ENCODE measurements around the gene TRAF7. TPM values are rescaled to one million over a fixed set of nuclear protein-coding genes. Genes with fewer than 3 reads are reported as not detected.

Gene TRAF7
- total RNA-seq, 2 donors from 2014 or later = 102 to 131 TPM

DNA sequence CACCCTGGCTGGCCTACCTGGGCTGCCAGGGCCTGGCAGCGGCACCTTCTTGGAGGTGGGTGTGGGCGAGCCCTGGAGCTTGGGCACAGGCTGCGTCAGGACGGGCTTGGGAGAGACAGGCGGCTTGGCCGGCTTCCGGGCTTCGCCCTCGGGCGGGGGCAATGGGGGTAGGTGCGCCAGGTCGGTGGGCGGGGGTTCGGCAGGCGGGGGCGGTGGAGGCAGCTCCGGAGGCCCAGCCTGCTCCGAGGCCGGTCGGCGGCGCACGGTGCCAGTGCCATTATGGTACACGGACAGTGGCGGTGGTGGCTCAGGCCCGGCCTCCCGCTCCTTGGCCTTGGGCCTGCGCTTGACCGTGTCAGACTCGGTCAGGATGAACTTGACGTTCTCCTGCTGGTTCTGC lies 24.0 kb downstream of the TRAF7 start:
- Histone ChIP-seq H3K27ac (no peak overlapping the region), H3K27me3 (no peaks in the 10 kb centered on the region), H3K9ac (ENCODE audit: low read depth in 2 of 2, low read length in 2 of 2) (no peak overlapping the region), H3K4me1 (no peaks in the 10 kb centered on the region), H3K36me3 (no peaks in the 10 kb centered on the region), H3K9me3 (no peaks in the 10 kb centered on the region), H3K4me3 (no peak overlapping the region)
- DNase-seq = no peak
- intact Hi-C loops (cut with DNase I) = no loop called here
- no peak for TF ChIP-seq CTCF (IDR thresholded peaks at IDR 0.05)

- H3K4me1 ChIP-seq = no peaks in the 10 kb centered on the region
- no peak for TF ChIP-seq CTCF (IDR thresholded peaks at IDR 0.05)
- no peak overlapping the region for H3K4me3 ChIP-seq
- no peak for DNase-seq
- H3K9me3 ChIP-seq = no peaks in the 10 kb centered on the region
- intact Hi-C loops (cut with DNase I) = no loop called here
- no peaks in the 10 kb centered on the region for H3K27me3 ChIP-seq
- H3K9ac ChIP-seq (ENCODE audit: low read depth in 2 of 2, low read length in 2 of 2) = no peak overlapping the region
- H3K36me3 ChIP-seq = no peaks in the 10 kb centered on the region
- H3K27ac ChIP-seq = no peak overlapping the region
Observed at GRCh38 chr16:2180461-2180860, 24.9 kb downstream of the TRAF7 start.

DNA sequence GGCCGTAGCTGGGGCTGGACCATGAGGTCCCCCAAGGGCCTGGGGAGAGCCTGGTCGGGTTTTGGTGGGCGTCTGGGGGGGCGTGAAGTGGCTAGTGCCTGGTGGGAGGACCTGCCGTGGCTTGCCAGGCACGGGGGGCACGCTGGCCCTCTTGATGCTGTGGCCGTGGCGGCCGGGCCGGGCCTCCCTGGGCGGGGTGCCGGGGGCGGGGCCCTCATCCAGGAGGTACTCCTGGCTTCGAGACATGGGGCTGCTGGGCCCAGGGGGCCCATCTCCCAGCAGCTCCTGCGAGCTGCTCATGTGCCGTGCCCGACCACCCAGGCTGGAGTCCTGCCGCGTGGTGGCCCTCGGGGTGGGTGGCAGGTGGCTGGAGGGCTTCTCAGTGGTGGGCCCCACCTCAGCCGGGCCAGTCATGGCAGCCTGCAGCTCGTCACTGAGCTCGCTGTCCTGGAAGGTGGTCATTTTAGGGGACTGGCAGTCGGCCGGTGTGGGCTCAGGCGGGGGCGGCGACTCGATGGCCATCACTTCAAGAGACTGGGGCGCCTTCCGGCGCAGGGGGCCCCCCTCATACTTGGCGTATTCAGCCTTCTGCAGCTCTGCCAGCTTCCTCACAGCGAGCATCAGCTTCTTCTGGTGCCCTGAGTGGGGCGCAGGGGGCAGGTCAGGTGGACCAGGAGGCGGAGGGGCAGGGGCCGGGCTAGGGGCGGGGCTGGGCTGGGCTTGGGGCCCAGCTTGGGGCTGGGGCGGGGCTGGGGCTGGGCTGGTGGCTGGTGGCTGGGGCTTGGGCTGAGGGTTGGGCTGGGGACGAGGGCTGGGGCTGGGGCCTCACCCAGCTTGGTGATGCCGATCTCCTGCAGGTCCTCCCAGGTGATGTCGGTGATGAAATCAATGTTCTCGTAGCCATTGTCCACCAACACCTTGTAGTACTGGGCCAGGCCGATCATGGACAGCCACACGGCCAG lies 25.7 kb downstream of the TRAF7 start:
- Histone ChIP-seq H3K27ac (no peak overlapping the region), H3K36me3 (no peaks in the 10 kb centered on the region), H3K4me3 (no peak overlapping the region), H3K27me3 (no peaks in the 10 kb centered on the region), H3K9me3 (no peaks in the 10 kb centered on the region), H3K4me1 (no peaks in the 10 kb centered on the region), H3K9ac (ENCODE audit: low read depth in 2 of 2, low read length in 2 of 2) (no peak overlapping the region)
- TF ChIP-seq CTCF (IDR thresholded peaks at IDR 0.05) = no peak
- intact Hi-C loops (cut with DNase I) = no loop called here
- no peak for DNase-seq

GRCh38 chr16:2181952-2182351 lies 26.4 kb downstream of the TRAF7 start:
- Histone ChIP-seq H3K27ac (no peak overlapping the region), H3K4me1 (no peaks in the 10 kb centered on the region), H3K4me3 (no peak overlapping the region), H3K9ac (ENCODE audit: low read depth in 2 of 2, low read length in 2 of 2) (no peak overlapping the region), H3K9me3 (no peaks in the 10 kb centered on the region), H3K36me3 (no peaks in the 10 kb centered on the region), H3K27me3 (no peaks in the 10 kb centered on the region)
- DNase-seq = no peak
- intact Hi-C loops (cut with DNase I) = no loop called here
- no peak for TF ChIP-seq CTCF (IDR thresholded peaks at IDR 0.05)

GRCh38 chr16:2183671-2184070 lies 28.1 kb downstream of the TRAF7 start:
- intact Hi-C loops (cut with DNase I) = no loop called here
- Histone ChIP-seq H3K9me3 (no peaks in the 10 kb centered on the region), H3K4me3 (no peak overlapping the region), H3K27ac (no peak overlapping the region), H3K36me3 (no peaks in the 10 kb centered on the region), H3K27me3 (no peaks in the 10 kb centered on the region), H3K4me1 (no peaks in the 10 kb centered on the region), H3K9ac (ENCODE audit: low read depth in 2 of 2, low read length in 2 of 2) (no peak overlapping the region)
- no peak for DNase-seq
- no peak for TF ChIP-seq CTCF (IDR thresholded peaks at IDR 0.05)

All from colonic mucosa (tissue), 4 donors.